ENCODE measurements around the gene MOSPD3. TPM values are rescaled to one million over a fixed set of nuclear protein-coding genes. Genes with fewer than 3 reads are reported as not detected.

Gene MOSPD3
- total and polyA plus RNA-seq, 2 of the 13 experiments (the other 11 are each of a cell fraction or from before 2014, with no cell fraction given) = 7.6 to 8.8 TPM

DNA sequence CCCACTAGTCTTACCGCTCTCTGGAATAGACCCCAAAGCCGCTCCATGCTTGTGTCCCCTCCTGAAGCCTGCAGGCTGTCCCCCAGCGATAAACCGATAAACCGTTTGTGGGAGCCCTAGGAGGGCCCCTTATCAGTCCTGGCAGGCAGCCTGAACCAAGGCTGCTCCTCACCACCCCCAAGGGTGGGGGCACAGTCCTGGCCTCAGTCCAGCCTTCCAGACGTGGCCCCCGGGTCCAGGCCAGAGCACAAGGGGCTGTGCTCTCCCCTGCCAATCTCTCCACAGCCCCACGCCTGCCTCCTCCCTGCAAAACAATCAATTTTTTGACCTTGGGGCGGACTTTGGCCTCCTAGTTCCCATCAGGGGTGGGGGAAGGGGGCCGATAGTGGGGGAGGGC, 29.1 kb downstream of the MOSPD3 start, which contains the start of gene TFR2 (continued):
- TF ChIP-seq SIN3A (IDR thresholded peaks at IDR 0.05; ENCODE audit: borderline replicate concordance, low read depth, low read length) = 0 out of 2 replicates have a peak, but pooled peaks have one; percentile 55
- TF ChIP-seq THYN1 (CRISPR knock-in tag; IDR thresholded peaks at IDR 0.05; ENCODE audit: borderline replicate concordance, low read depth) = no peak
- no peak for TF ChIP-seq MZF1 (CRISPR knock-in tag; IDR thresholded peaks at IDR 0.05; ENCODE audit: borderline replicate concordance)
- no peak for TF ChIP-seq ZMYM3 (CRISPR knock-in tag; IDR thresholded peaks at IDR 0.05)
- no peak for TF ChIP-seq NFIC (IDR thresholded peaks at IDR 0.05; ENCODE audit: low read length)
- TF ChIP-seq SKI (IDR thresholded peaks at IDR 0.05; ENCODE audit: partially characterized antibody) = no peak
- no peak for TF ChIP-seq SETDB1 (CRISPR knock-in tag; IDR thresholded peaks at IDR 0.05; ENCODE audit: borderline replicate concordance)
- TF ChIP-seq, protein P1, sequence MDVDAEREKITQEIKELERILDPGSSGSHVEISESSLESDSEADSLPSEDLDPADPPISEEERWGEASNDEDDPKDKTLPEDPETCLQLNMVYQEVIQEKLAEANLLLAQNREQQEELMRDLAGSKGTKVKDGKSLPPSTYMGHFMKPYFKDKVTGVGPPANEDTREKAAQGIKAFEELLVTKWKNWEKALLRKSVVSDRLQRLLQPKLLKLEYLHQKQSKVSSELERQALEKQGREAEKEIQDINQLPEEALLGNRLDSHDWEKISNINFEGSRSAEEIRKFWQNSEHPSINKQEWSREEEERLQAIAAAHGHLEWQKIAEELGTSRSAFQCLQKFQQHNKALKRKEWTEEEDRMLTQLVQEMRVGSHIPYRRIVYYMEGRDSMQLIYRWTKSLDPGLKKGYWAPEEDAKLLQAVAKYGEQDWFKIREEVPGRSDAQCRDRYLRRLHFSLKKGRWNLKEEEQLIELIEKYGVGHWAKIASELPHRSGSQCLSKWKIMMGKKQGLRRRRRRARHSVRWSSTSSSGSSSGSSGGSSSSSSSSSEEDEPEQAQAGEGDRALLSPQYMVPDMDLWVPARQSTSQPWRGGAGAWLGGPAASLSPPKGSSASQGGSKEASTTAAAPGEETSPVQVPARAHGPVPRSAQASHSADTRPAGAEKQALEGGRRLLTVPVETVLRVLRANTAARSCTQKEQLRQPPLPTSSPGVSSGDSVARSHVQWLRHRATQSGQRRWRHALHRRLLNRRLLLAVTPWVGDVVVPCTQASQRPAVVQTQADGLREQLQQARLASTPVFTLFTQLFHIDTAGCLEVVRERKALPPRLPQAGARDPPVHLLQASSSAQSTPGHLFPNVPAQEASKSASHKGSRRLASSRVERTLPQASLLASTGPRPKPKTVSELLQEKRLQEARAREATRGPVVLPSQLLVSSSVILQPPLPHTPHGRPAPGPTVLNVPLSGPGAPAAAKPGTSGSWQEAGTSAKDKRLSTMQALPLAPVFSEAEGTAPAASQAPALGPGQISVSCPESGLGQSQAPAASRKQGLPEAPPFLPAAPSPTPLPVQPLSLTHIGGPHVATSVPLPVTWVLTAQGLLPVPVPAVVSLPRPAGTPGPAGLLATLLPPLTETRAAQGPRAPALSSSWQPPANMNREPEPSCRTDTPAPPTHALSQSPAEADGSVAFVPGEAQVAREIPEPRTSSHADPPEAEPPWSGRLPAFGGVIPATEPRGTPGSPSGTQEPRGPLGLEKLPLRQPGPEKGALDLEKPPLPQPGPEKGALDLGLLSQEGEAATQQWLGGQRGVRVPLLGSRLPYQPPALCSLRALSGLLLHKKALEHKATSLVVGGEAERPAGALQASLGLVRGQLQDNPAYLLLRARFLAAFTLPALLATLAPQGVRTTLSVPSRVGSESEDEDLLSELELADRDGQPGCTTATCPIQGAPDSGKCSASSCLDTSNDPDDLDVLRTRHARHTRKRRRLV (CRISPR knock-in tag; IDR thresholded peaks at IDR 0.05) = no peak
- 0 out of 2 replicates have a peak, but pooled peaks have one; percentile 28 for TF ChIP-seq ZNF558 (CRISPR knock-in tag; IDR thresholded peaks at IDR 0.05; ENCODE audit: borderline replicate concordance)
- TF ChIP-seq, protein P2, sequence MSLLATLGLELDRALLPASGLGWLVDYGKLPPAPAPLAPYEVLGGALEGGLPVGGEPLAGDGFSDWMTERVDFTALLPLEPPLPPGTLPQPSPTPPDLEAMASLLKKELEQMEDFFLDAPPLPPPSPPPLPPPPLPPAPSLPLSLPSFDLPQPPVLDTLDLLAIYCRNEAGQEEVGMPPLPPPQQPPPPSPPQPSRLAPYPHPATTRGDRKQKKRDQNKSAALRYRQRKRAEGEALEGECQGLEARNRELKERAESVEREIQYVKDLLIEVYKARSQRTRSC (CRISPR knock-in tag; IDR thresholded peaks at IDR 0.05; ENCODE audit: low read depth) = no peak
- no peak for TF ChIP-seq ZNF720 (CRISPR knock-in tag; IDR thresholded peaks at IDR 0.05)
- TF ChIP-seq, protein P3, sequence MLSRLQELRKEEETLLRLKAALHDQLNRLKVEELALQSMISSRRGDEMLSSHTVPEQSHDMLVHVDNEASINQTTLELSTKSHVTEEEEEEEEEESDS (CRISPR knock-in tag; IDR thresholded peaks at IDR 0.05; ENCODE audit: borderline replicate concordance) = no peak
- TF ChIP-seq POLR2A (IDR thresholded peaks at IDR 0.05; ENCODE audit: insufficient read depth in 1 of 2, low read depth in 2 of 2, low read length in 2 of 2) = no peak
- TF ChIP-seq CCDC6 (CRISPR knock-in tag; IDR thresholded peaks at IDR 0.05) = no peak
- no peak for TF ChIP-seq ZNF460 (CRISPR knock-in tag; IDR thresholded peaks at IDR 0.05; ENCODE audit: borderline replicate concordance)
- no peak for TF ChIP-seq ZMYM2 (CRISPR knock-in tag; IDR thresholded peaks at IDR 0.05)
- TF ChIP-seq, protein P4, sequence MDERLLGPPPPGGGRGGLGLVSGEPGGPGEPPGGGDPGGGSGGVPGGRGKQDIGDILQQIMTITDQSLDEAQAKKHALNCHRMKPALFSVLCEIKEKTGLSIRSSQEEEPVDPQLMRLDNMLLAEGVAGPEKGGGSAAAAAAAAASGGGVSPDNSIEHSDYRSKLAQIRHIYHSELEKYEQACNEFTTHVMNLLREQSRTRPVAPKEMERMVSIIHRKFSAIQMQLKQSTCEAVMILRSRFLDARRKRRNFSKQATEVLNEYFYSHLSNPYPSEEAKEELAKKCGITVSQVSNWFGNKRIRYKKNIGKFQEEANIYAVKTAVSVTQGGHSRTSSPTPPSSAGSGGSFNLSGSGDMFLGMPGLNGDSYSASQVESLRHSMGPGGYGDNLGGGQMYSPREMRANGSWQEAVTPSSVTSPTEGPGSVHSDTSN (CRISPR knock-in tag; IDR thresholded peaks at IDR 0.05) = peak; percentile 68
- no peak for TF ChIP-seq RARG (CRISPR knock-in tag; IDR thresholded peaks at IDR 0.05; ENCODE audit: low read depth)
- TF ChIP-seq ZNF670 (CRISPR knock-in tag; IDR thresholded peaks at IDR 0.05; ENCODE audit: borderline replicate concordance) = no peak
- TF ChIP-seq SIN3B (IDR thresholded peaks at IDR 0.05; ENCODE audit: low read length) = no peak
- TF ChIP-seq, protein P5, sequence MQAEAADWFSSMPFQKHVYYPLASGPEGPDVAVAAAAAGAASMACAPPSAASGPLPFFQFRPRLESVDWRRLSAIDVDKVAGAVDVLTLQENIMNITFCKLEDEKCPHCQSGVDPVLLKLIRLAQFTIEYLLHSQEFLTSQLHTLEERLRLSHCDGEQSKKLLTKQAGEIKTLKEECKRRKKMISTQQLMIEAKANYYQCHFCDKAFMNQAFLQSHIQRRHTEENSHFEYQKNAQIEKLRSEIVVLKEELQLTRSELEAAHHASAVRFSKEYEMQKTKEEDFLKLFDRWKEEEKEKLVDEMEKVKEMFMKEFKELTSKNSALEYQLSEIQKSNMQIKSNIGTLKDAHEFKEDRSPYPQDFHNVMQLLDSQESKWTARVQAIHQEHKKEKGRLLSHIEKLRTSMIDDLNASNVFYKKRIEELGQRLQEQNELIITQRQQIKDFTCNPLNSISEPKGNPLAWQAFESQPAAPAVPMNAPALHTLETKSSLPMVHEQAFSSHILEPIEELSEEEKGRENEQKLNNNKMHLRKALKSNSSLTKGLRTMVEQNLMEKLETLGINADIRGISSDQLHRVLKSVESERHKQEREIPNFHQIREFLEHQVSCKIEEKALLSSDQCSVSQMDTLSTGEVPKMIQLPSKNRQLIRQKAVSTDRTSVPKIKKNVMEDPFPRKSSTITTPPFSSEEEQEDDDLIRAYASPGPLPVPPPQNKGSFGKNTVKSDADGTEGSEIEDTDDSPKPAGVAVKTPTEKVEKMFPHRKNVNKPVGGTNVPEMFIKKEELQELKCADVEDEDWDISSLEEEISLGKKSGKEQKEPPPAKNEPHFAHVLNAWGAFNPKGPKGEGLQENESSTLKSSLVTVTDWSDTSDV (CRISPR knock-in tag; IDR thresholded peaks at IDR 0.05) = no peak
- no peak for TF ChIP-seq AHR (CRISPR knock-in tag; IDR thresholded peaks at IDR 0.05)
- TF ChIP-seq ZSCAN30 (CRISPR knock-in tag; IDR thresholded peaks at IDR 0.05) = no peak
